C4-2B (cell line): ENCODE measurements around the gene SYNGR4.

ENCODE experiments used
- ZFX ChIP-seq: fragments of 450-650 bp; IDR thresholded peaks from 2 replicates; pipeline ENCODE4 v1.6.1; 2017
- TF ChIP-seq, protein P1 (sequence below): fragments of 450-650 bp; conservative IDR thresholded peaks from 2 replicates; pipeline ENCODE4 v1.5.1; 2017; ENCODE audit warnings: mild to moderate bottlenecking

DNA sequence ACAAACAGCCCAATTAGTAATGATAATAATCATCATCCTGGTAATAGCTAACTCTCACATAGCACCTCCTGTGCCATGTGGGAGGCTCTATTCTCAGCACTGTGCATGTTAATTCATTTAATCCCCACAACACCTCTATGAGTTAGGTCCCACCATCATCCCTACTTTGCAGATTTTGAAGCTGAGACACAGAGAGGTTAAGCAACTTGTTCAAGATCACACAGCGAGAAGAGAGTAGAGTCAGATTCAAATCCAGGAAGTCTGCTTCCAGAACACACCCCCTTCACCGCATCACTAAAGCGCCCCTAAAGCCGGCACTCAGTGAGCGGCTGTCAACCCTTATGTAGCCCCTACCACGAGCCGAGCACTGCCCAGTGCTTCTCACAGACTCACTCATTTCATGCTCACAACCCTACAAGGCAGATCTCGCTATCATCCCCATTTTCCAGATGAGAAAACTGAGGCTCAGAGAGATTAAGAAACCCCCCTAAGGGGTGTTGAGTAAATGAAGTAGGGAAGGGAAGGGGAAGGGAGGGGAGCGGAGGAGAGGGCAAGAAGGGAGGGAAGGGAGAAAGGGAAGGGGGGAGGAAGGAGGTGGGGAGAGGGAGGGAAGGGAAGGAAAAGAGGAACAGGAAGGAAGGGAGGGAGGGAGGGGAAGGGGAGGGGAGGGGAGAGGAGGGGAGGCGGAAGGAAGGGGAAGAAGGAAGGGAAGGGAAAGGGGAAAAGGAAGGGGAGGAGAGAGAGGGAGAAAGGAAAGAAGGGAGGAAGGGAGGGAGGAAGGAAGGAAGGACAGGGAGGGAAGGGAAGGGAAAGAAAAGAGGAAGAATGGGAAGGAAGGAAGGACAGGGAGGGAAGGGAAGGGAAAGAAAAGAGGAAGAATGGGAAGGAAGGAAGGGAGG is 22.4 kb upstream of the SYNGR4 start:
- TF ChIP-seq, protein P1, sequence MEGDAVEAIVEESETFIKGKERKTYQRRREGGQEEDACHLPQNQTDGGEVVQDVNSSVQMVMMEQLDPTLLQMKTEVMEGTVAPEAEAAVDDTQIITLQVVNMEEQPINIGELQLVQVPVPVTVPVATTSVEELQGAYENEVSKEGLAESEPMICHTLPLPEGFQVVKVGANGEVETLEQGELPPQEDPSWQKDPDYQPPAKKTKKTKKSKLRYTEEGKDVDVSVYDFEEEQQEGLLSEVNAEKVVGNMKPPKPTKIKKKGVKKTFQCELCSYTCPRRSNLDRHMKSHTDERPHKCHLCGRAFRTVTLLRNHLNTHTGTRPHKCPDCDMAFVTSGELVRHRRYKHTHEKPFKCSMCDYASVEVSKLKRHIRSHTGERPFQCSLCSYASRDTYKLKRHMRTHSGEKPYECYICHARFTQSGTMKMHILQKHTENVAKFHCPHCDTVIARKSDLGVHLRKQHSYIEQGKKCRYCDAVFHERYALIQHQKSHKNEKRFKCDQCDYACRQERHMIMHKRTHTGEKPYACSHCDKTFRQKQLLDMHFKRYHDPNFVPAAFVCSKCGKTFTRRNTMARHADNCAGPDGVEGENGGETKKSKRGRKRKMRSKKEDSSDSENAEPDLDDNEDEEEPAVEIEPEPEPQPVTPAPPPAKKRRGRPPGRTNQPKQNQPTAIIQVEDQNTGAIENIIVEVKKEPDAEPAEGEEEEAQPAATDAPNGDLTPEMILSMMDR, result no peak
- TF ChIP-seq ZFX, result no peak
